ENCODE measurements around the gene UNCX. TPM values are rescaled to one million over a fixed set of nuclear protein-coding genes. Genes with fewer than 3 reads are reported as not detected.

The UNCX gene
- total RNA-seq, 1 experiment from 2014 or later: not detected

DNA sequence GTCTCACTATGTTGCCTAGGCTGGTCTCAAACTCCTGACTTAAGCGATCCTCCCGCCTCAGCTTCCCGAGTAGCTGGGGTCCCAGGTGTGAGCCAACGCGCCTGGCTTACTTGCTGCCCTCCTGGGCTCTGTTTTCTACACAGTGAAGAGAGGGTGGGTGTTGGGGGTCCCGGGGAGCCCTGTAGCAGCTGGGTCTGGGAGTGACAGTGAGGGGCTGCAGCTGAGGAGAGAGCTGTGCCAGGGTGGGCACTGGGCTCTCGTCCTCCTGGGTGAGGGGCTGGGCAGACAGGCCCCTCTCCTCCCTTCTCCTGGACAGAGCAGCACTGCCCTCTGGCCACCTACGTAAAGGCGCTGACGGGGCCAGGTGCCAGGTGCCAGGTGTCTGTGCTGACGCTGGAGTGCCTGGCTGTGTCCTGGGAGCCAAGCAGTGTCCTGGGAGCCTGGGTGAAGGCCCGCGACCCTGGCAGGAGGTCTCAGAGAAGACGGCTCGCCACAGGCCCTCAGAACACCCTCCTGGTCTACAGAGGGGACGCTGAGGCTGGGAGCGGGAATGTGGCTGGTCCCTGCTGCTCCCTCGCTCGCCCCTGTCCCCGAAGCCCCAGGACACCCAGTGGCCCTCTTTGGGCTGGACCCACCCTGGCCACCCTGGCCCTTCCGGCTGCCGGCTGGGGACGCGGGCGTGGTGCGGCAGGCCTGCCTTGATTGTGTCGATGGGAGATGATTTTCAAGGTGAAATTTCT is 35.6 kb downstream of the UNCX start:
- Histone ChIP-seq H3K4me2 (ENCODE audit: low read length) (no peak overlapping the region), H3K9me3 (ENCODE audit: control insufficient read depth in 1 of 2, insufficient read depth in 1 of 2, low read depth in 1 of 2, low read length in 2 of 2) (no peaks in the 10 kb centered on the region), H3K27ac (ENCODE audit: low read depth, low read length) (no peak overlapping the region), H3K9me2 (ENCODE audit: insufficient read depth) (no peaks in the 10 kb centered on the region), H3K4me1 (ENCODE audit: control insufficient read depth in 1 of 2, insufficient read depth in 2 of 2, low read length in 2 of 2) (no peaks in the 10 kb centered on the region), H4K20me1 (ENCODE audit: insufficient read depth) (no peaks in the 10 kb centered on the region), H3K36me3 (ENCODE audit: control insufficient read depth in 1 of 2, insufficient read depth in 2 of 2, low read length in 2 of 2) (no peaks in the 10 kb centered on the region), H3K9ac (ENCODE audit: low read length) (no peak overlapping the region), H2AFZ (ENCODE audit: low read depth, low read length, poor library complexity, severe bottlenecking) (no peak overlapping the region), H3K4me3 (replicated peaks in 1 of 2; ENCODE audit: low read depth in 1 of 2, low read length in 2 of 2) (no peak overlapping the region), H3K79me2 (ENCODE audit: insufficient read depth, low read length) (no peaks in the 10 kb centered on the region), H3K27me3 (ENCODE audit: insufficient read depth, low read length) (peaks cover 14% of the 10 kb centered on the region; the same call in 1 of the 2 replicates)
- intact Hi-C loops (cut with micrococcal nuclease): no loop called here
- TF ChIP-seq, protein P1, sequence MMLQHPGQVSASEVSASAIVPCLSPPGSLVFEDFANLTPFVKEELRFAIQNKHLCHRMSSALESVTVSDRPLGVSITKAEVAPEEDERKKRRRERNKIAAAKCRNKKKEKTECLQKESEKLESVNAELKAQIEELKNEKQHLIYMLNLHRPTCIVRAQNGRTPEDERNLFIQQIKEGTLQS (IDR thresholded peaks at IDR 0.05): no peak
- no peak for TF ChIP-seq POLR2AphosphoS5 (IDR thresholded peaks at IDR 0.05; ENCODE audit: low read depth, low read length)
- TF ChIP-seq YY1 (IDR thresholded peaks at IDR 0.05; ENCODE audit: extremely low read depth, insufficient replicate concordance, low read depth, low read length): no peak
- TF ChIP-seq SIN3A (IDR thresholded peaks at IDR 0.05; ENCODE audit: low read depth): no peak
- TF ChIP-seq RAD21 (IDR thresholded peaks at IDR 0.05; ENCODE audit: low read depth): no peak
- TF ChIP-seq FOSL1 (IDR thresholded peaks at IDR 0.05; ENCODE audit: low read depth): no peak
- TF ChIP-seq CBX3 (IDR thresholded peaks at IDR 0.05; ENCODE audit: low read depth): no peak
- no peak for TF ChIP-seq CEBPB (IDR thresholded peaks at IDR 0.05; ENCODE audit: low read depth)
- TF ChIP-seq EZH2 (IDR thresholded peaks at IDR 0.05): no peak
- TF ChIP-seq, protein P2, sequence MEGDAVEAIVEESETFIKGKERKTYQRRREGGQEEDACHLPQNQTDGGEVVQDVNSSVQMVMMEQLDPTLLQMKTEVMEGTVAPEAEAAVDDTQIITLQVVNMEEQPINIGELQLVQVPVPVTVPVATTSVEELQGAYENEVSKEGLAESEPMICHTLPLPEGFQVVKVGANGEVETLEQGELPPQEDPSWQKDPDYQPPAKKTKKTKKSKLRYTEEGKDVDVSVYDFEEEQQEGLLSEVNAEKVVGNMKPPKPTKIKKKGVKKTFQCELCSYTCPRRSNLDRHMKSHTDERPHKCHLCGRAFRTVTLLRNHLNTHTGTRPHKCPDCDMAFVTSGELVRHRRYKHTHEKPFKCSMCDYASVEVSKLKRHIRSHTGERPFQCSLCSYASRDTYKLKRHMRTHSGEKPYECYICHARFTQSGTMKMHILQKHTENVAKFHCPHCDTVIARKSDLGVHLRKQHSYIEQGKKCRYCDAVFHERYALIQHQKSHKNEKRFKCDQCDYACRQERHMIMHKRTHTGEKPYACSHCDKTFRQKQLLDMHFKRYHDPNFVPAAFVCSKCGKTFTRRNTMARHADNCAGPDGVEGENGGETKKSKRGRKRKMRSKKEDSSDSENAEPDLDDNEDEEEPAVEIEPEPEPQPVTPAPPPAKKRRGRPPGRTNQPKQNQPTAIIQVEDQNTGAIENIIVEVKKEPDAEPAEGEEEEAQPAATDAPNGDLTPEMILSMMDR (IDR thresholded peaks at IDR 0.05 in 2 of 3, conservative IDR thresholded peaks at IDR 0.05 in 1 of 3; ENCODE audit: borderline replicate concordance in 1 of 3, insufficient read depth in 1 of 3, low read depth in 2 of 3, low read length in 2 of 3): no peak
- no peak for TF ChIP-seq SRF (IDR thresholded peaks at IDR 0.05; ENCODE audit: low read depth)
- no peak for TF ChIP-seq POLR2A (IDR thresholded peaks at IDR 0.05; ENCODE audit: borderline replicate concordance, extremely low read depth, insufficient read depth, insufficient read length)
- ChIA-PET CTCF (no interaction called here), RAD21 (ENCODE audit: low non-redundant PET in 1 of 2, low total read pairs in 2 of 2, uncharacterized antibody in 2 of 2, unreplicated experiment in 2 of 2) (no interaction called here), POLR2A (interaction anchor here (0.7 kb wide), 1 partner anchor 12 kb away, joined by 3 read pairs; no protein-coding TSS in a partner anchor)
- DNase-seq (ENCODE audit: low read depth, low spot score) (no peak), ATAC-seq (no peak)
- BruUV-seq (replicated peaks): no TSS peak

All from HCT116 (cell line).